Measurements from ENCODE around the gene SURF6. TPM values are rescaled to one million over a fixed set of nuclear protein-coding genes. Genes with fewer than 3 reads are reported as not detected.
"Not testable (repeated sequence)": the region's sequence is repeated elsewhere in the genome, so short reads cannot be mapped to it uniquely, and the experiment has no call there.

Gene SURF6
- total RNA-seq, 1 experiment from 2014 or later: 56.3 TPM

GRCh38 chr9:133329306-133330156, 6.5 kb downstream of the SURF6 start:
- H2BK5ac ChIP-seq (ENCODE audit: insufficient read length, low read length); H3K79me1 ChIP-seq (ENCODE audit: insufficient read depth, low read depth, low read length, poor library complexity, severe bottlenecking); H4K20me1 ChIP-seq (ENCODE audit: control insufficient read depth, insufficient read depth, insufficient read length); H3K4me3 Mint-ChIP-seq; H2AK5ac ChIP-seq (ENCODE audit: insufficient read length, low read length); H4K5ac ChIP-seq (ENCODE audit: insufficient read length, low read depth, low read length); H4K8ac ChIP-seq (replicated peaks; ENCODE audit: insufficient read length, low read depth, low read length); H3K79me2 ChIP-seq (ENCODE audit: insufficient read depth, low read length); H3K23ac ChIP-seq (ENCODE audit: insufficient read length, low read depth, low read length); H3K4ac ChIP-seq (ENCODE audit: low read depth, low read length); H3K18ac ChIP-seq (ENCODE audit: insufficient read length, low read depth, low read length); H2BK15ac ChIP-seq (ENCODE audit: low read depth, low read length); H3T11ph ChIP-seq (ENCODE audit: low read length); H2BK120ac ChIP-seq (ENCODE audit: low read depth, low read length, poor library complexity, severe bottlenecking); H2BK12ac ChIP-seq (ENCODE audit: insufficient read length, low read depth, low read length); H3K27me3 ChIP-seq (ENCODE audit: insufficient read depth, low read length); H4K91ac ChIP-seq (ENCODE audit: insufficient read length, low read depth, low read length); H3K56ac ChIP-seq (ENCODE audit: insufficient read length, low read depth, low read length); H3K4me1 ChIP-seq (ENCODE audit: insufficient read depth, low read length); H2BK20ac ChIP-seq (ENCODE audit: low read depth, low read length, poor library complexity, severe bottlenecking); H3K23me2 ChIP-seq (ENCODE audit: insufficient read length, low read depth, low read length, poor library complexity, severe bottlenecking); H3K4me2 ChIP-seq (ENCODE audit: insufficient read depth, insufficient read length, low read length); H3K27ac Mint-ChIP-seq; H3K27ac ChIP-seq (ENCODE audit: insufficient read length, low read depth, low read length); H3K9ac ChIP-seq (ENCODE audit: extremely low read depth, insufficient read length, low read length); H3K14ac ChIP-seq (ENCODE audit: insufficient read depth, low read length); H2AFZ ChIP-seq (ENCODE audit: low read length); H3K9me3 ChIP-seq (ENCODE audit: control insufficient read depth, low read depth, low read length): not testable (repeated sequence)
- peak; percentile 61 for DNase-seq
- peaks cover 25 to 28% of the 10 kb centered on the region in 2 experiments for H3K9me3 Mint-ChIP-seq
- TF ChIP-seq CTCF (conservative IDR thresholded peaks at IDR 0.05): peak; percentile 79
- peaks cover 13% of the 10 kb centered on the region for H3K27me3 Mint-ChIP-seq (ENCODE audit: low read depth)
- peaks cover 32 to 48% (median 46%) of the 10 kb centered on the region in 3 experiments for H3K36me3 Mint-ChIP-seq (ENCODE audit: insufficient read depth in 1 of 3, low read depth in 3 of 3)
- no CpG with 5 or more reads among the region's 21 CpGs for WGBS (ENCODE audit: extremely low coverage, insufficient read length, low lambda C conversion rate)
- H3K4me1 Mint-ChIP-seq: peaks cover 6 to 12% of the 10 kb centered on the region in 2 experiments

All from H9 (cell line).